ENCODE measurements around the gene TMEM202. TPM values are rescaled to one million over a fixed set of nuclear protein-coding genes. Genes with fewer than 3 reads are reported as not detected.
"Not testable (repeated sequence)": the region's sequence is repeated elsewhere in the genome, so short reads cannot be mapped to it uniquely, and the experiment has no call there.

TMEM202 gene
- not detected for polyA plus RNA-seq (2013, experiment 1 of 2; ENCODE audit: insufficient read length)
- not detected for polyA plus RNA-seq (2013, experiment 2 of 2; ENCODE audit: insufficient read length)

- no peak for DNase-seq
These were observed at the start of gene TMEM202 for GRCh38 chr15:72397796-72398588. TMEM202 (plus strand) TSS chr15:72398305; CDS start chr15:72398327, 22 bp downstream.

- DNase-seq: no peak
These were observed 44.8 kb upstream of the TMEM202 start for GRCh38 chr15:72353266-72353665.

GRCh38 chr15:72354496-72354895 lies 43.6 kb upstream of the TMEM202 start:
- DNase-seq: no peak

GRCh38 chr15:72358121-72358520 lies 40.0 kb upstream of the TMEM202 start:
- DNase-seq: no peak

- peak; percentile 20 for DNase-seq
These were observed 39.4 kb upstream of the TMEM202 start for GRCh38 chr15:72358650-72359171.

- no peak for DNase-seq
These were observed 36.9 kb upstream of the TMEM202 start for GRCh38 chr15:72361176-72361575.

- DNase-seq: no peak
These were observed 32.3 kb upstream of the TMEM202 start for GRCh38 chr15:72365844-72366243.

- no peak for DNase-seq
These were observed 29.8 kb upstream of the TMEM202 start for GRCh38 chr15:72368325-72368724.

GRCh38 chr15:72368899-72369298 lies 29.2 kb upstream of the TMEM202 start:
- no peak for DNase-seq

GRCh38 chr15:72369964-72370363 lies 28.1 kb upstream of the TMEM202 start:
- DNase-seq: no peak

- no peak for DNase-seq
These were observed 25.7 kb upstream of the TMEM202 start for GRCh38 chr15:72372361-72372760.

GRCh38 chr15:72375501-72375845 lies 22.6 kb upstream of the TMEM202 start:
- no peak for DNase-seq

- peak; percentile 93 for DNase-seq
These were observed 22.1 kb upstream of the TMEM202 start, which contains the start of gene HEXA for GRCh38 chr15:72375846-72376581. HEXA (minus strand) TSS chr15:72376014; CDS start chr15:72375972, 42 bp downstream.

- no peak for DNase-seq
These were observed 20.8 kb upstream of the TMEM202 start for GRCh38 chr15:72377331-72377730.

GRCh38 chr15:72379106-72379505 lies 19.0 kb upstream of the TMEM202 start:
- not testable (repeated sequence) for DNase-seq

GRCh38 chr15:72379856-72380430 lies 18.2 kb upstream of the TMEM202 start:
- DNase-seq: no peak

GRCh38 chr15:72380743-72381142 lies 17.4 kb upstream of the TMEM202 start:
- no peak for DNase-seq

GRCh38 chr15:72382146-72382545 lies 16.0 kb upstream of the TMEM202 start:
- DNase-seq: no peak

- DNase-seq: no peak
These were observed 10.4 kb upstream of the TMEM202 start for GRCh38 chr15:72387741-72388140.

- DNase-seq: no peak
These were observed 8.9 kb upstream of the TMEM202 start for GRCh38 chr15:72389231-72389630.

GRCh38 chr15:72396331-72396730 lies 1.8 kb upstream of the TMEM202 start:
- DNase-seq: not testable (repeated sequence)

GRCh38 chr15:72398648-72399047 lies 543 bp downstream of the TMEM202 start:
- no peak for DNase-seq

- DNase-seq: no peak
These were observed 4.6 kb downstream of the TMEM202 start for GRCh38 chr15:72402726-72403125.

Data from fibroblast of skin of back (primary cell).